ENCODE data around the gene NXPH3.

GRCh38 chr17:49577963-49578362 is 2.3 kb downstream of the NXPH3 start:
- TF ChIP-seq CTCF (IDR thresholded peaks at IDR 0.05): no peak
- no peak for TF ChIP-seq POLR2A (IDR thresholded peaks at IDR 0.05)

Data from Peyer's patch (tissue), 4 donors.